Right lung (tissue), 10 donors: ENCODE results near the gene SLF2. TPM values are rescaled to one million over a fixed set of nuclear protein-coding genes. Genes with fewer than 3 reads are reported as not detected.

Experiments used
- DNase-seq, 2 donors: peaks; one replicate each; pipeline ENCODE4 v3.0.0-alpha.2; 2013
- long read RNA-seq, 8 donors: transcript quantifications; one replicate each; lab custom pipeline, GENCODE V29; 2026
- polyA plus RNA-seq, 5 donors: library from polyadenylated mRNA; unstranded; fragments of 120-200 nt; gene quantifications; one replicate each; pipeline versions ENCODE4 v1.2.1 to v1.2.3, GENCODE V29; 2013; ENCODE audit warnings: inconsistent platforms in 1 of 5, low replicate concordance in 1 of 5; ENCODE audit not compliant: insufficient read length in 5 of 5, insufficient read depth in 1 of 5

The SLF2 gene
- 10 to 100 TPM; 47.4 to 70.5 (median 57.0) TPM for polyA plus RNA-seq
- long read RNA-seq, donor 1, transcript SLF2-205 (1 exons, 891 nt), result major isoform, 6 of 19 reads
- long read RNA-seq, donor 1, partial matches to known transcripts, result 13 of 19 reads
- long read RNA-seq, donor 1, other reads (novel, unspliced or antisense), result 0 of 19 reads
- long read RNA-seq, donor 2, full-length matches to known transcripts, result 6 of 6 reads
- long read RNA-seq, donor 2, partial matches to known transcripts, result 0 of 6 reads
- long read RNA-seq, donor 2, other reads (novel, unspliced or antisense), result 0 of 6 reads
- long read RNA-seq, donor 3, transcript SLF2-205 (1 exons, 891 nt), result major isoform, 7 of 14 reads
- long read RNA-seq, donor 3, partial matches to known transcripts, result 7 of 14 reads
- long read RNA-seq, donor 3, other reads (novel, unspliced or antisense), result 0 of 14 reads
- long read RNA-seq, donor 4, transcript SLF2-205 (1 exons, 891 nt), result major isoform, 5 of 22 reads
- long read RNA-seq, donor 4, partial matches to known transcripts, result 16 of 22 reads
- long read RNA-seq, donor 4, other reads (novel, unspliced or antisense), result 0 of 22 reads
- long read RNA-seq, donor 5, transcript SLF2-205 (1 exons, 891 nt), result major isoform, 14 of 52 reads
- long read RNA-seq, donor 5, partial matches to known transcripts, result 38 of 52 reads
- long read RNA-seq, donor 5, other reads (novel, unspliced or antisense), result 0 of 52 reads
- long read RNA-seq, donor 6, full-length matches to known transcripts, result 9 of 20 reads
- long read RNA-seq, donor 6, partial matches to known transcripts, result 11 of 20 reads
- long read RNA-seq, donor 6, other reads (novel, unspliced or antisense), result 0 of 20 reads
- long read RNA-seq, donor 7, transcript SLF2-205 (1 exons, 891 nt), result major isoform, 7 of 14 reads
- long read RNA-seq, donor 7, partial matches to known transcripts, result 6 of 14 reads
- long read RNA-seq, donor 7, other reads (novel, unspliced or antisense), result 0 of 14 reads
- long read RNA-seq, donor 8, full-length matches to known transcripts, result 5 of 5 reads
- long read RNA-seq, donor 8, partial matches to known transcripts, result 0 of 5 reads
- long read RNA-seq, donor 8, other reads (novel, unspliced or antisense), result 0 of 5 reads

GRCh38 chr10:100912605-100913469 is at the start of gene SLF2:
SLF2 (plus strand) TSS chr10:100912963; CDS start chr10:100913111, 148 bp downstream.
- DNase-seq, result peak; percentile 97 to 99

GRCh38 chr10:100863433-100863832 is 49.3 kb upstream of the SLF2 start:
- DNase-seq, result no peak

- DNase-seq, result no peak
Observed at GRCh38 chr10:100864036-100864885, 48.5 kb upstream of the SLF2 start.

GRCh38 chr10:100864978-100865377 is 47.8 kb upstream of the SLF2 start:
- DNase-seq, result no peak

GRCh38 chr10:100866010-100866409 is 46.8 kb upstream of the SLF2 start:
- no peak for DNase-seq

- DNase-seq, result no peak
Observed at GRCh38 chr10:100866575-100867098, 46.1 kb upstream of the SLF2 start.

GRCh38 chr10:100867261-100867963 is 45.4 kb upstream of the SLF2 start:
- no peak for DNase-seq

GRCh38 chr10:100868382-100868781 is 44.4 kb upstream of the SLF2 start:
- DNase-seq, result no peak

- no peak for DNase-seq
Observed at GRCh38 chr10:100869399-100869798, 43.4 kb upstream of the SLF2 start.

- DNase-seq, result no peak
Observed at GRCh38 chr10:100872034-100872791, 40.5 kb upstream of the SLF2 start.

GRCh38 chr10:100873146-100873826 is 39.5 kb upstream of the SLF2 start:
- no peak for DNase-seq

- no peak for DNase-seq
Observed at GRCh38 chr10:100873827-100874326, 38.9 kb upstream of the SLF2 start.

GRCh38 chr10:100874702-100875483 is 37.9 kb upstream of the SLF2 start:
- no peak for DNase-seq

GRCh38 chr10:100875484-100876166 is 37.1 kb upstream of the SLF2 start:
- no peak for DNase-seq

GRCh38 chr10:100876585-100877460 is 35.9 kb upstream of the SLF2 start:
- DNase-seq, result no peak
